Calu3 (cell line): Measurements from ENCODE around the gene PLPPR5. TPM values are rescaled to one million over a fixed set of nuclear protein-coding genes. Genes with fewer than 3 reads are reported as not detected.
"Not testable (repeated sequence)": the region's sequence is repeated elsewhere in the genome, so short reads cannot be mapped to it uniquely, and the experiment has no call there.

Experiments used
- BruUV-seq: library from RNA; stranded (reverse); fragments of 400-500 nt; replicated peaks from 2 replicates; lab custom pipeline; 2021; lab: Mats Ljungman, UMichigan
- CTCF ChIA-PET: fragments of 300-600 bp; sonication (Branson Sonifier 250); formaldehyde crosslinking; loops from one replicate; lab custom pipeline; 2022; ENCODE audit warnings: antibody characterized with exemption; lab: Charles Lee
- DNase-seq: peaks from one replicate; pipeline ENCODE4 v3.0.0; 2022
- H3K27ac Mint-ChIP-seq: one replicate; pipeline ENCODE4 v1.8.0; 2022; ENCODE audit warnings: mixed read lengths; ENCODE audit not compliant: unreplicated experiment
- H3K27me3 Mint-ChIP-seq: one replicate; pipeline ENCODE4 v1.8.0; 2022; ENCODE audit warnings: mixed read lengths; ENCODE audit not compliant: unreplicated experiment
- H3K36me3 Mint-ChIP-seq: one replicate; pipeline ENCODE4 v1.8.0; 2022; ENCODE audit warnings: mild to moderate bottlenecking, moderate library complexity, mixed read lengths; ENCODE audit not compliant: insufficient read depth, unreplicated experiment
- H3K4me1 Mint-ChIP-seq: one replicate; pipeline ENCODE4 v1.8.0; 2022; ENCODE audit warnings: mild to moderate bottlenecking, low read depth, mixed read lengths; ENCODE audit not compliant: unreplicated experiment
- H3K4me3 Mint-ChIP-seq: one replicate; pipeline ENCODE4 v1.8.0; 2022; ENCODE audit warnings: mild to moderate bottlenecking, low read depth, moderate library complexity, mixed read lengths; ENCODE audit not compliant: unreplicated experiment
- H3K9me3 Mint-ChIP-seq: one replicate; pipeline ENCODE4 v1.8.0; 2022; ENCODE audit warnings: low read depth, mixed read lengths; ENCODE audit not compliant: unreplicated experiment
- CTCF ChIP-seq: fragments of 200-600 bp; IDR thresholded peaks from one replicate; pipeline ENCODE4 v1.8.0; 2022; ENCODE audit warnings: antibody characterized with exemption; ENCODE audit not compliant: unreplicated experiment
- intact Hi-C: fragments of 100-400 bp; cut with micrococcal nuclease; formaldehyde crosslinking; loops from one replicate; pipeline ENCODE4 v1.10.0; 2022; ENCODE audit not compliant: unreplicated experiment
- total RNA-seq: library from RNA; stranded (reverse); gene quantifications from 2 replicates; pipeline ENCODE4 v1.2.3, GENCODE V29; 2022

The PLPPR5 gene
- total RNA-seq, 1 experiment from 2014 or later: not detected

DNA sequence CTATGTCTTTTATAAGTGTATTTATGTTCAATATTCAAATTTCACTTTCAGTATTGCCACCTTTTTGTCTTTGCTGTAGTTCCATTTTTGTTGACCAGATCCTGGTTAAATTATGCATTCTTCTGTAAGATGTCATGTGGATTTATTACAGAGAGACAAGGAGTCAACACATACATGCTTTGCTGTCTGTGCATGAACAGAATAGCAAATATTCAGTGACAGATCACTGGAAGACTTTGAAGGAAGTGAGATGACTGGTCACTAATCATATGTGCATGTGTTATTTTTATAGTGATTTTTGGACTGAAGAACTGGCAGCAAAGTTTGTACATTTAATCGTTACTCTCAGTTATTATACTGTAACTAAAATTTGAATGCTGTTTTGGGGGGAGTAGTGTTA, 117.2 kb downstream of the PLPPR5 start:
- TF ChIP-seq CTCF: no peak
- CTCF ChIA-PET: no interaction called here
- intact Hi-C loops: no loop called here
- H3K4me3 Mint-ChIP-seq: no peak overlapping the region
- H3K27me3 Mint-ChIP-seq: no peaks in the 10 kb centered on the region
- no TSS peak for BruUV-seq
- no peaks in the 10 kb centered on the region for H3K9me3 Mint-ChIP-seq
- no peak for DNase-seq
- H3K36me3 Mint-ChIP-seq: no peaks in the 10 kb centered on the region
- H3K27ac Mint-ChIP-seq: no peak overlapping the region
- H3K4me1 Mint-ChIP-seq: no peaks in the 10 kb centered on the region

- no peak for DNase-seq
- BruUV-seq: no TSS peak
- no peaks in the 10 kb centered on the region for H3K4me1 Mint-ChIP-seq
- CTCF ChIA-PET: no interaction called here
- TF ChIP-seq CTCF: no peak
- H3K4me3 Mint-ChIP-seq: no peak overlapping the region
- peaks cover 2% of the 10 kb centered on the region for H3K9me3 Mint-ChIP-seq
- peaks cover 9% of the 10 kb centered on the region for H3K27me3 Mint-ChIP-seq
- H3K36me3 Mint-ChIP-seq: no peaks in the 10 kb centered on the region
- intact Hi-C loops: no loop called here
- H3K27ac Mint-ChIP-seq: no peak overlapping the region
These were observed 119.8 kb downstream of the PLPPR5 start for GRCh38 chr1:98884864-98885263.

GRCh38 chr1:98881901-98882300, 122.8 kb downstream of the PLPPR5 start:
- Mint-ChIP-seq H3K27me3 (peaks cover 11% of the 10 kb centered on the region), H3K27ac (no peak overlapping the region), H3K36me3 (no peaks in the 10 kb centered on the region), H3K4me1 (no peaks in the 10 kb centered on the region), H3K4me3 (no peak overlapping the region), H3K9me3 (peaks cover 2% of the 10 kb centered on the region)
- DNase-seq: no peak
- no TSS peak for BruUV-seq
- CTCF ChIA-PET: no interaction called here
- TF ChIP-seq CTCF: no peak
- intact Hi-C loops: no loop called here

DNA sequence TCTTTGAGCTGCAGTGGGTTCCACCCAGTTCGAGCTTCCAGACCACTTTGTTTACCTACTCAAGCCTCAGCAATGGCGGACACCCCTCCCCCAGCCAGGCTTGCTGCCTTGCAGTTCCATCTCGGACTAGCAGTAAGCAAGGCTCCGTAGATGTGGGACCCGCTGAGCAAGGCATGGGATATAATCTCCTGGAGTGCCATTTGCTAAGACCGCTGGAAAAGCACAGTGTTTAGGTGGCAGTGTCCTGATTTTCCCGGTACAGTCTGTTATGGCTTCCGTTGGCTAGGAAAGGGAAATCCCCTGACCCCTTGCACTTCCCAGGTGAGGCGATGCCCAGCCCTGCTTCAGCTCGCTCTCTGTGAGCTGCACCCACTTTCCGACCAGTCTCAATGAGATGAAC, 123.4 kb downstream of the PLPPR5 start:
- DNase-seq, H3K36me3 Mint-ChIP-seq, intact Hi-C loops, H3K9me3 Mint-ChIP-seq, H3K27ac Mint-ChIP-seq, CTCF ChIA-PET, BruUV-seq, H3K4me3 Mint-ChIP-seq, H3K4me1 Mint-ChIP-seq: not testable (repeated sequence)
- H3K27me3 Mint-ChIP-seq: peaks cover 11% of the 10 kb centered on the region

GRCh38 chr1:98874828-98875227, 129.8 kb downstream of the PLPPR5 start:
- no TSS peak for BruUV-seq
- no peaks in the 10 kb centered on the region for H3K36me3 Mint-ChIP-seq
- CTCF ChIA-PET: no interaction called here

More at GRCh38 chr1:98874828-98875227, 129.8 kb downstream of the PLPPR5 start:
- DNase-seq: no peak
- Mint-ChIP-seq H3K27me3 (peaks cover under 1% of the 10 kb centered on the region), H3K27ac (no peak overlapping the region), H3K4me1 (no peaks in the 10 kb centered on the region), H3K4me3 (no peak overlapping the region), H3K9me3 (no peaks in the 10 kb centered on the region)
- TF ChIP-seq CTCF: no peak
- intact Hi-C loops: no loop called here
